WTC11 (cell line): Measurements from ENCODE around the gene SERAC1.

ENCODE experiments used
- ATF6 ChIP-seq: sonication (generic); formaldehyde crosslinking; IDR thresholded peaks from 2 replicates; pipeline ENCODE4 v1.8.1; 2023; ENCODE audit warnings: mild to moderate bottlenecking, missing genetic modification reagents
- CTCF ChIP-seq: fragments of 200-600 bp; IDR thresholded peaks from 2 replicates; pipeline ENCODE4 v1.8.0; 2022; ENCODE audit warnings: antibody characterized with exemption
- IRF2 ChIP-seq: sonication (generic); formaldehyde crosslinking; IDR thresholded peaks from 2 replicates; pipeline ENCODE4 v1.8.0; 2022; ENCODE audit warnings: low read depth, missing genetic modification reagents, borderline replicate concordance
- MAX ChIP-seq: sonication (generic); formaldehyde crosslinking; IDR thresholded peaks from 2 replicates; pipeline ENCODE4 v1.8.0; 2022; ENCODE audit warnings: mild to moderate bottlenecking, missing genetic modification reagents
- SP1 ChIP-seq: sonication (generic); formaldehyde crosslinking; conservative IDR thresholded peaks from 2 replicates; pipeline ENCODE4 v1.8.1; 2022; ENCODE audit warnings: missing genetic modification reagents
- ZNF138 ChIP-seq: sonication (generic); formaldehyde crosslinking; conservative IDR thresholded peaks from 2 replicates; pipeline ENCODE4 v1.8.1; 2022; ENCODE audit warnings: mild to moderate bottlenecking, moderate library complexity, missing genetic modification reagents
- TF ChIP-seq, protein P1 (sequence below): sonication (generic); formaldehyde crosslinking; IDR thresholded peaks from 2 replicates; pipeline ENCODE4 v1.8.1; 2023; ENCODE audit warnings: mild to moderate bottlenecking, missing genetic modification reagents, moderate library complexity

DNA sequence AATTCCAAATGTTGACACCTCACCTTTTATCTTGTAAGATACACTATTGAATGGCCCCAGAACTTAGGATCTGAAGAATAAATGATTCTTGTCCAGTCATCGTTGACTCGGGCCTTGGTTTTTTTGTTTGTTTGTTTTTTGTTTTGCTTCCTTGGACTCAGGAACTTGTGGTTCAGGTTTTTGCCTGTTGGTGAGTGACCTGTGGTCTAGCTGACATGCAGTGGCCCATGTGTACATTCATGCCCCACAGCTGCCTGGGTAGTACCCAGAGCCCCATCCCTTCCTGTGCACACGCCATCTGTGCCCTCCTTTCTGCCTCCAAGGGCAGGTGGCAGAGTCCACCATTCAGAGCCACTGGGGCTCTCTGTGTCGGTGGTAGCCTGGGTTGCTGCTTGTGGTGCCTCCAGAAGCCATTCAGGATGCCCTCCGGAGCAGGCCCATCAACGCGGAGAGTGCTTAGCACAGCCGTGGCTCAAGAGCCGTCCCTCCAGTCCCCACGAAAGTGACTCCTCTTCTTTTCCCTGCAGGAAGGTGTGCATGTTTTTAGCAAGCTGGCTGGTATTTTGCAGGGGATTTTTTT, 100.5 kb downstream of the SERAC1 start:
- TF ChIP-seq ATF6, result no peak
- TF ChIP-seq IRF2 (CRISPR knock-in tag), result no peak
- TF ChIP-seq CTCF, result no peak
- TF ChIP-seq ZNF138 (CRISPR knock-in tag), result no peak
- no peak for TF ChIP-seq SP1
- TF ChIP-seq, protein P1, sequence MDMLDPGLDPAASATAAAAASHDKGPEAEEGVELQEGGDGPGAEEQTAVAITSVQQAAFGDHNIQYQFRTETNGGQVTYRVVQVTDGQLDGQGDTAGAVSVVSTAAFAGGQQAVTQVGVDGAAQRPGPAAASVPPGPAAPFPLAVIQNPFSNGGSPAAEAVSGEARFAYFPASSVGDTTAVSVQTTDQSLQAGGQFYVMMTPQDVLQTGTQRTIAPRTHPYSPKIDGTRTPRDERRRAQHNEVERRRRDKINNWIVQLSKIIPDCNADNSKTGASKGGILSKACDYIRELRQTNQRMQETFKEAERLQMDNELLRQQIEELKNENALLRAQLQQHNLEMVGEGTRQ, result no peak
- TF ChIP-seq MAX (CRISPR knock-in tag), result no peak
